ENCODE measurements around the gene STK25. TPM values are rescaled to one million over a fixed set of nuclear protein-coding genes. Genes with fewer than 3 reads are reported as not detected.
"Not testable (repeated sequence)": the region's sequence is repeated elsewhere in the genome, so short reads cannot be mapped to it uniquely, and the experiment has no call there.

Gene STK25
- total RNA-seq, 1 donor from 2014 or later, result 296 TPM

GRCh38 chr2:241451840-241452506 lies 56.4 kb downstream of the STK25 start:
- TF ChIP-seq CTCF (IDR thresholded peaks at IDR 0.05; ENCODE audit: unreplicated experiment), result no peak
- no peak for DNase-seq (ENCODE audit: low spot score)
- H3K27ac Mint-ChIP-seq (ENCODE audit: unreplicated experiment), result no peak overlapping the region
- H3K36me3 Mint-ChIP-seq (ENCODE audit: low read depth, unreplicated experiment), result no peaks in the 10 kb centered on the region
- peaks cover 9% of the 10 kb centered on the region for H3K4me1 Mint-ChIP-seq (ENCODE audit: unreplicated experiment)
- H3K9me3 Mint-ChIP-seq (ENCODE audit: unreplicated experiment), result no peaks in the 10 kb centered on the region
- H3K4me3 Mint-ChIP-seq (ENCODE audit: unreplicated experiment), result no peak overlapping the region
- no peaks in the 10 kb centered on the region for H3K27me3 Mint-ChIP-seq (ENCODE audit: unreplicated experiment)

GRCh38 chr2:241450092-241450491 lies 58.3 kb downstream of the STK25 start:
- DNase-seq (ENCODE audit: low spot score); H3K36me3 Mint-ChIP-seq (ENCODE audit: low read depth, unreplicated experiment); H3K27me3 Mint-ChIP-seq (ENCODE audit: unreplicated experiment); H3K4me1 Mint-ChIP-seq (ENCODE audit: unreplicated experiment); H3K27ac Mint-ChIP-seq (ENCODE audit: unreplicated experiment); H3K9me3 Mint-ChIP-seq (ENCODE audit: unreplicated experiment); H3K4me3 Mint-ChIP-seq (ENCODE audit: unreplicated experiment): not testable (repeated sequence)

- Mint-ChIP-seq H3K9me3 (ENCODE audit: unreplicated experiment) (no peaks in the 10 kb centered on the region), H3K27ac (ENCODE audit: unreplicated experiment) (no peak overlapping the region), H3K4me3 (ENCODE audit: unreplicated experiment) (no peak overlapping the region), H3K36me3 (ENCODE audit: low read depth, unreplicated experiment) (peaks cover 6% of the 10 kb centered on the region), H3K4me1 (ENCODE audit: unreplicated experiment) (no peaks in the 10 kb centered on the region), H3K27me3 (ENCODE audit: unreplicated experiment) (peaks cover 4% of the 10 kb centered on the region)
- TF ChIP-seq CTCF (IDR thresholded peaks at IDR 0.05; ENCODE audit: unreplicated experiment), result no peak
- DNase-seq (ENCODE audit: low spot score), result no peak
These were observed 63.0 kb downstream of the STK25 start for GRCh38 chr2:241445426-241445825.

GRCh38 chr2:241443486-241444223 lies 64.7 kb downstream of the STK25 start:
- Mint-ChIP-seq H3K4me1 (ENCODE audit: unreplicated experiment) (no peaks in the 10 kb centered on the region), H3K36me3 (ENCODE audit: low read depth, unreplicated experiment) (peaks cover 6% of the 10 kb centered on the region), H3K27ac (ENCODE audit: unreplicated experiment) (no peak overlapping the region), H3K9me3 (ENCODE audit: unreplicated experiment) (no peaks in the 10 kb centered on the region), H3K27me3 (ENCODE audit: unreplicated experiment) (peaks cover 4% of the 10 kb centered on the region), H3K4me3 (ENCODE audit: unreplicated experiment) (no peak overlapping the region)
- DNase-seq (ENCODE audit: low spot score), result no peak
- no peak for TF ChIP-seq CTCF (IDR thresholded peaks at IDR 0.05; ENCODE audit: unreplicated experiment)

Small RNAs within 50 kb of the gene (microRNA-seq; reads per million reads assigned to microRNA genes)
- not detected for gene MIR3133 (ENCODE audit: unreplicated experiment)

Other genes with a start within 250 kb of the STK25 start
- 364 TPM for gene HDLBP, start 192.9 kb downstream of the STK25 start, total RNA-seq (ENCODE audit: unreplicated experiment)
- gene SEPTIN2, start 192.7 kb downstream of the STK25 start, total RNA-seq (ENCODE audit: unreplicated experiment), result 487 TPM
- 19.1 TPM for gene FARP2, start 152.3 kb downstream of the STK25 start, total RNA-seq (ENCODE audit: unreplicated experiment)
- gene BOK, start 50.2 kb upstream of the STK25 start, total RNA-seq (ENCODE audit: unreplicated experiment), result 110 TPM
- gene THAP4, start 128.6 kb upstream of the STK25 start, total RNA-seq (ENCODE audit: unreplicated experiment), result 42.5 TPM
- 124 TPM for gene ATG4B, start 129.1 kb upstream of the STK25 start, total RNA-seq (ENCODE audit: unreplicated experiment)
- gene DTYMK, start 178.2 kb upstream of the STK25 start, total RNA-seq (ENCODE audit: unreplicated experiment), result 42.3 TPM
- 19.9 TPM for gene ING5, start 193.5 kb upstream of the STK25 start, total RNA-seq (ENCODE audit: unreplicated experiment)
- 11.4 TPM for gene D2HGDH, start 226.0 kb upstream of the STK25 start, total RNA-seq (ENCODE audit: unreplicated experiment)

Data from endothelial cell (in vitro differentiated cells).